B cell (primary cell): Measurements from ENCODE around the gene GGT5. TPM values are rescaled to one million over a fixed set of nuclear protein-coding genes. Genes with fewer than 3 reads are reported as not detected.
"Not testable (repeated sequence)": the region's sequence is repeated elsewhere in the genome, so short reads cannot be mapped to it uniquely, and the experiment has no call there.

Experiments
- ATAC-seq: fragments of 200-7000 bp; cut with Tn5 transposase; one replicate; pipeline ENCODE4 v1.10.0; 2021; ENCODE audit warnings: low read depth, mild to moderate bottlenecking, moderate number of reproducible peaks, moderate library complexity
- CTCF ChIA-PET: fragments of 350-600 bp; sonication (Branson Sonifier 250); formaldehyde crosslinking; loops from one replicate; lab custom pipeline; 2021; ENCODE audit warnings: antibody characterized with exemption, inconsistent platforms; lab: Charles Lee
- POLR2A ChIA-PET: fragments of 350-600 bp; sonication (Branson Sonifier 250); formaldehyde crosslinking; loops from one replicate; lab custom pipeline; 2021; ENCODE audit warnings: antibody characterized with exemption; lab: Charles Lee
- DNase-seq: peaks from one replicate; pipeline ENCODE4 v3.0.0; 2013
- H2AFZ ChIP-seq: 2 replicates; pipeline ENCODE4 v1.6.1; 2012; ENCODE audit warnings: mild to moderate bottlenecking, low read depth, low read length; ENCODE audit not compliant: insufficient read depth, poor library complexity, severe bottlenecking
- H3K27ac ChIP-seq, 2 donors: 1 replicate in 1 of 2; 2 replicates in 1 of 2; pipeline ENCODE4 v1.5.1; 2012 to 2013; ENCODE audit warnings: low read length in 2 of 2, mild to moderate bottlenecking in 2 of 2, moderate library complexity in 1 of 2
- H3K27me3 ChIP-seq, 4 experiments: fragments of 200-600 bp in 1 of 4; sonication (generic) in 1 of 4; replicated peaks in 1 of 4; 1 replicate in 2 of 4; 2 replicates in 2 of 4; pipeline versions ENCODE4 v1.6.1 to v1.7.0; 2013 to 2016; ENCODE audit warnings: low read length in 3 of 4, mild to moderate bottlenecking in 2 of 4, mixed read lengths in 1 of 4, moderate library complexity in 1 of 4; ENCODE audit not compliant: insufficient read depth in 4 of 4, control insufficient read depth in 3 of 4; ENCODE audit errors: control extremely low read depth in 1 of 4
- H3K36me3 ChIP-seq, 2 experiments: replicated peaks in 1 of 2; 1 replicate in 1 of 2; 2 replicates in 1 of 2; pipeline versions ENCODE4 v1.6.1 to v1.7.1; 2013; ENCODE audit warnings: low read length in 1 of 2; ENCODE audit not compliant: insufficient read depth in 2 of 2, control insufficient read depth in 1 of 2; ENCODE audit errors: control extremely low read depth in 1 of 2, extremely low read depth in 1 of 2
- H3K4me1 ChIP-seq, 2 donors: fragments of 200-600 bp in 1 of 2; sonication (generic) in 1 of 2; 1 replicate in 1 of 2; 2 replicates in 1 of 2; pipeline versions ENCODE4 v1.5.1 to v1.6.1; 2013 to 2017; ENCODE audit warnings: low read length in 2 of 2; ENCODE audit not compliant: control insufficient read depth in 2 of 2, insufficient read depth in 2 of 2
- H3K4me2 ChIP-seq: replicated peaks from 2 replicates; pipeline ENCODE3; 2012; ENCODE audit warnings: mild to moderate bottlenecking, low read depth, low read length; ENCODE audit not compliant: poor library complexity, severe bottlenecking
- H3K4me3 ChIP-seq, 5 experiments: fragments of 200-600 bp in 1 of 5; sonication (generic) in 1 of 5; 1 replicate in 3 of 5; 2 replicates in 2 of 5; pipeline versions ENCODE4 v1.5.1 to v1.7.0; 2011 to 2016; ENCODE audit warnings: low read length in 4 of 5, mild to moderate bottlenecking in 4 of 5, low read depth in 2 of 5, control low read depth in 1 of 5, moderate library complexity in 1 of 5; ENCODE audit not compliant: insufficient read depth in 1 of 5; ENCODE audit errors: control extremely low read depth in 1 of 5, extremely low read depth in 1 of 5
- H3K79me2 ChIP-seq: fragments of 200-600 bp; sonication (generic); one replicate; pipeline ENCODE4 v1.6.0; 2016; ENCODE audit warnings: low read length; ENCODE audit not compliant: control insufficient read depth, insufficient read depth
- H3K9ac ChIP-seq: fragments of 200-600 bp; sonication (generic); 2 replicates; pipeline ENCODE4 v1.6.1; 2017; ENCODE audit warnings: mild to moderate bottlenecking, low read length, moderate library complexity
- H3K9me3 ChIP-seq, 3 donors: one replicate each; pipeline versions ENCODE4 v1.6.1 to v1.7.1; 2013; ENCODE audit warnings: low read length in 2 of 3; ENCODE audit not compliant: control insufficient read depth in 2 of 3, insufficient read depth in 1 of 3; ENCODE audit errors: control extremely low read depth in 1 of 3
- H4K20me1 ChIP-seq: 2 replicates; pipeline ENCODE4 v1.6.0; 2012; ENCODE audit warnings: mild to moderate bottlenecking, low read length; ENCODE audit not compliant: insufficient read depth, control insufficient read depth, poor library complexity, severe bottlenecking
- H3K27ac Mint-ChIP-seq: one replicate; pipeline ENCODE4 v1.8.0; 2021; ENCODE audit warnings: mixed read lengths
- H3K27me3 Mint-ChIP-seq: one replicate; pipeline ENCODE4 v1.8.0; 2021; ENCODE audit warnings: mixed read lengths
- H3K4me1 Mint-ChIP-seq: one replicate; pipeline ENCODE4 v1.8.0; 2021; ENCODE audit warnings: mixed read lengths
- H3K4me3 Mint-ChIP-seq: one replicate; pipeline ENCODE4 v1.8.0; 2021; ENCODE audit warnings: mixed read lengths
- H3K9me3 Mint-ChIP-seq: one replicate; pipeline ENCODE4 v1.8.0; 2022; ENCODE audit warnings: mixed read lengths; ENCODE audit not compliant: insufficient read depth
- CTCF ChIP-seq: fragments of 200-600 bp; IDR thresholded peaks from one replicate; pipeline ENCODE4 v1.8.0; 2022; ENCODE audit warnings: antibody characterized with exemption, mild to moderate bottlenecking
- EZH2 ChIP-seq: IDR thresholded peaks from 2 replicates; pipeline ENCODE4 v1.6.1; 2012; ENCODE audit warnings: borderline replicate concordance, low read depth, mild to moderate bottlenecking, moderate library complexity, low read length; ENCODE audit not compliant: insufficient read depth, poor library complexity, severe bottlenecking
- WGBS: methylation state at CpG from one replicate; pipeline ENCODE4 v1.1.5; 2013; ENCODE audit warnings: missing lambda C conversion rate; ENCODE audit not compliant: insufficient coverage; 5-methylcytosine and 5-hydroxymethylcytosine counted together
- intact Hi-C: fragments of 100-400 bp; cut with micrococcal nuclease; formaldehyde crosslinking; loops from one replicate; pipeline ENCODE4 v1.10.0; 2022
- polyA plus RNA-seq: library from polyadenylated mRNA; depleted of rRNA; stranded (reverse); fragments of >200 nt; gene quantifications from 2 replicates; pipeline ENCODE4 v1.2.3, GENCODE V29; 2012
- total RNA-seq, 2 donors: library from RNA; stranded (reverse); fragments of 120-200 nt in 1 of 2; gene quantifications; 1 replicate in 1 of 2; 2 replicates in 1 of 2; pipeline versions ENCODE4 v1.2.3 to v1.2.4, GENCODE V29; 2013 to 2022

The GGT5 gene
- total and polyA plus RNA-seq, 2 donors (not counting 1 experiment from before 2014, with no cell fraction given), result not detected

GRCh38 chr22:24240985-24241692 is 3.7 kb downstream of the GGT5 start:
- DNase-seq, result not testable (repeated sequence)
- H3K27ac Mint-ChIP-seq, result peak overlapping the region; percentile 56

DNA sequence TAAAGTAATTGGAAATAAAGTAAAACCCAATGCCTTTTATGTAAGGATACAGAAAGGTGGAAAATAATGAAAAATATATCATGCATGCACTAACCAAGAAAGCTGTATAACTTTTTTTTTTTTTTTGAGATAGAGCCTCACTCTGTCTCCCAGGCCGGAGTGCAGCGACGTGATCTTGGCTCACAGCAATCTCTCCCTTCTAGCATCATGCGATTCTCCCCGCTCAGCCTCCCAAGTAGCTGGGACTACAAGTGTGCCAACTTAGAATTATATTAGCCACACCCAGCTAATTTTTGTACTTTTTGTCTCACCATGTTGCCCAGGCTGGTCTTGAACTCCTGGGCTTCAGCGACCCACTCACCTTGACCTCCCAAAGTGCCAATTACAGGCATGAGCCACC is 4.5 kb downstream of the GGT5 start:
- 100% methylated on average over 2 of the region's 6 CpGs for WGBS
- Histone ChIP-seq H2AFZ (no peak overlapping the region), H3K27ac (no peak overlapping the region), H3K4me1 (peaks cover 14 to 22% of the 10 kb centered on the region in 2 donors), H3K9me3 (no peaks in the 10 kb centered on the region), H3K27me3 (no peaks in the 10 kb centered on the region), H3K79me2 (no peaks in the 10 kb centered on the region), H3K9ac (no peak overlapping the region), H3K4me3 (no peak overlapping the region), H3K4me2 (no peak overlapping the region), H3K36me3 (no peaks in the 10 kb centered on the region), H4K20me1 (no peaks in the 10 kb centered on the region)
- no peak overlapping the region for H3K4me3 Mint-ChIP-seq
- peaks cover 21% of the 10 kb centered on the region for H3K4me1 Mint-ChIP-seq
- H3K9me3 Mint-ChIP-seq, result no peaks in the 10 kb centered on the region
- intact Hi-C loops, result loop anchor here (10.0 kb wide), 1 partner anchor 56 kb away; the partner anchor contains the start of gene SUSD2
- no peak overlapping the region for H3K27ac Mint-ChIP-seq
- H3K27me3 Mint-ChIP-seq, result no peaks in the 10 kb centered on the region
- no peak for TF ChIP-seq EZH2
- no peak for TF ChIP-seq CTCF
- DNase-seq (no peak), ATAC-seq (no peak)
- POLR2A ChIA-PET, result no interaction called here
- CTCF ChIA-PET, result interaction anchor here (1.4 to 2.0 kb wide), 2 partner anchors 9 to 31 kb away, joined by 3 to 11 read pairs; no protein-coding TSS in a partner anchor

More at GRCh38 chr22:24240985-24241692, 3.7 kb downstream of the GGT5 start:
- H3K4me1 Mint-ChIP-seq, result peaks cover 21% of the 10 kb centered on the region
- H3K36me3 ChIP-seq, H3K4me2 ChIP-seq, H3K27ac ChIP-seq, H3K9ac ChIP-seq, H3K9me3 ChIP-seq, H4K20me1 ChIP-seq, ATAC-seq, POLR2A ChIA-PET, H3K79me2 ChIP-seq, H3K9me3 Mint-ChIP-seq, H3K27me3 ChIP-seq, H3K4me3 ChIP-seq, H2AFZ ChIP-seq, H3K27me3 Mint-ChIP-seq: not testable (repeated sequence)
- CTCF ChIA-PET, result interaction anchor here (2.0 kb wide), 1 partner anchor 10 kb away, joined by 11 read pairs; no protein-coding TSS in a partner anchor
- peaks cover 14 to 22% of the 10 kb centered on the region in 2 donors for H3K4me1 ChIP-seq
- WGBS, result 93% methylated on average over 2 of the region's 9 CpGs
- H3K4me3 Mint-ChIP-seq, result peak overlapping the region; percentile 19
- intact Hi-C loops, result loop anchor here (10.0 kb wide), 1 partner anchor 56 kb away; the partner anchor contains the start of gene SUSD2

DNA sequence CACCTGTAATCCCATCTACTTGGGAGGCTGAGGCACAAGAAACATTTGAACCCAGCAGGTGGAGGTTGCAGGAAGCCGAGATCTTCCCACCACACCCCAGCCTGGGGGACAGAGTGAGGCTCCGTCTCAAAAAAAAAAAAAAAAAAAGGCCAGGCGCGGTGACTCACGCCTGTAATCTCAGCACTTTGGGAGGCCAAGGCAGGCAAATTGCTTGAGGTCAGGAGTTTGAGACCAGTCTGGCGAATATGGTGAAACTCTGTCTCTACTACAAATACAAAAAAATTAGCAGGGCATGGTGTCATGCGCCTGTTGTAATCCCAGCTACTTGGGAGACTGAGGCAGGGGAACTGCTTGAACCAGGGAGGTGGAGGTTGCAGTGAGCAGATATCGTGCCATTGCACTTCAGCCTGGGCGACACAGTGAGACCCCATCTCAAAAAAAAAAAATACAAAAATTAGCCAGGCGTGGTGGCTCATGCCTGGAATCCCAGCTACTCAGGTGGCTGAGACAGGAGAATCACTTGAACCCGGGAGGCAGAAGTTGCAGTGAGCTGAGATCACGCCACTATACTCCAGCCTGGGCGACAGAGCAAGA is 6.7 kb downstream of the GGT5 start:
- H3K4me3 ChIP-seq, H3K4me3 Mint-ChIP-seq, H3K9me3 ChIP-seq, ATAC-seq, H3K27me3 Mint-ChIP-seq, H3K9ac ChIP-seq, DNase-seq, H3K27ac ChIP-seq, H3K4me2 ChIP-seq, H3K9me3 Mint-ChIP-seq, POLR2A ChIA-PET, H3K79me2 ChIP-seq, H3K27me3 ChIP-seq, H4K20me1 ChIP-seq, H3K27ac Mint-ChIP-seq, intact Hi-C loops, H3K36me3 ChIP-seq, H2AFZ ChIP-seq: not testable (repeated sequence)
- CTCF ChIA-PET, result interaction anchor here (0.7 kb wide), 1 partner anchor 12 kb away, joined by 4 read pairs; no protein-coding TSS in a partner anchor
- H3K4me1 Mint-ChIP-seq, result peaks cover 14% of the 10 kb centered on the region
- WGBS, result 92% methylated on average over 4 of the region's 13 CpGs
- peaks cover 10 to 12% of the 10 kb centered on the region in 2 donors for H3K4me1 ChIP-seq
